Lower leg skin (tissue), 4 donors: ENCODE measurements around the gene ELP4. TPM values are rescaled to one million over a fixed set of nuclear protein-coding genes. Genes with fewer than 3 reads are reported as not detected.
A peak's percentile ranks its signal among the peaks of the same experiment; 100 is the strongest.

Experiments used
- DNase-seq, 2 donors: peaks; one replicate each; pipeline ENCODE4 v3.0.0-alpha.2; 2019; ENCODE audit warnings: low spot score in 2 of 2
- H3K4me3 ChIP-seq: fragments of 200-600 bp; sonication (generic); 2 replicates; pipeline ENCODE4 v1.5.1; 2017; ENCODE audit warnings: mild to moderate bottlenecking, low read depth; ENCODE audit not compliant: poor library complexity, severe bottlenecking
- CTCF ChIP-seq, 3 donors: fragments of 450-650 bp; IDR thresholded peaks; one replicate each; pipeline ENCODE4 v1.5.1; 2016; ENCODE audit warnings: antibody characterized with exemption in 3 of 3, mild to moderate bottlenecking in 3 of 3, moderate library complexity in 2 of 3
- POLR2A ChIP-seq, 2 donors: fragments of 450-650 bp; IDR thresholded peaks; one replicate each; pipeline ENCODE4 v1.6.1; 2016 to 2017; ENCODE audit warnings: antibody characterized with exemption in 2 of 2, mild to moderate bottlenecking in 1 of 2, moderate library complexity in 1 of 2
- WGBS, 2 donors: methylation state at CpG; one replicate each; pipeline ENCODE4 v1.1.5; 2018; 5-methylcytosine and 5-hydroxymethylcytosine counted together
- intact Hi-C: fragments of 100-400 bp; cut with DNase I; formaldehyde crosslinking; loops from one replicate; pipeline ENCODE4 v1.15.0; 2023; ENCODE audit warnings: low total_unique reads
- total RNA-seq, 4 donors: library from RNA; depleted of rRNA; stranded (reverse); fragments of >200 nt; gene quantifications; one replicate each; pipeline ENCODE4 v1.1.0, GENCODE V29; 2016

The ELP4 gene
- total RNA-seq, 4 donors from 2014 or later, result 20.6 to 23.3 (median 22.2) TPM

- TF ChIP-seq CTCF (IDR thresholded peaks at IDR 0.05) (no peak), POLR2A (IDR thresholded peaks at IDR 0.05) (no peak)
- intact Hi-C loops, result loop anchor here (5.0 kb wide), 1 partner anchor 510 kb away; no protein-coding TSS in a partner anchor
- WGBS, 2 donors, result 7 to 8% methylated on average over 42 to 61 of the region's 63 CpGs
- H3K4me3 ChIP-seq, result peak overlapping the region; percentile 15
- peak in 1 of 2 donors; percentile 82 for DNase-seq
Measured at GRCh38 chr11:31812383-31813381, 303.1 kb downstream of the ELP4 start.

- peak in 1 of 2 donors; percentile 85 for DNase-seq
- H3K4me3 ChIP-seq, result no peak overlapping the region
- 3 to 4% methylated on average over 33 to 35 of the region's 35 CpGs for WGBS, 2 donors
- intact Hi-C loops, result loop anchor here (5.0 kb wide), 1 partner anchor 509 kb away; no protein-coding TSS in a partner anchor
- no peak for TF ChIP-seq POLR2A (IDR thresholded peaks at IDR 0.05)
- TF ChIP-seq CTCF (IDR thresholded peaks at IDR 0.05), result no peak
Measured at GRCh38 chr11:31813391-31814175, 304.0 kb downstream of the ELP4 start.

GRCh38 chr11:31814176-31814868 lies 304.8 kb downstream of the ELP4 start:
- peak in 1 of 2 donors; percentile 85 for DNase-seq
- intact Hi-C loops, result loop anchor here (5.0 kb wide), 1 partner anchor 508 kb away; no protein-coding TSS in a partner anchor
- TF ChIP-seq CTCF (IDR thresholded peaks at IDR 0.05) (no peak), POLR2A (IDR thresholded peaks at IDR 0.05) (no peak)
- no peak overlapping the region for H3K4me3 ChIP-seq
- 2 to 4% methylated on average over 29 to 37 of the region's 38 CpGs for WGBS, 2 donors

GRCh38 chr11:31815711-31816467 lies 306.3 kb downstream of the ELP4 start:
- no peak overlapping the region for H3K4me3 ChIP-seq
- DNase-seq, result peak in 1 of 2 donors; percentile 80
- no peak for TF ChIP-seq CTCF (IDR thresholded peaks at IDR 0.05)
- WGBS, 2 donors, result 1 to 4% methylated on average over 57 of the region's 57 CpGs
- intact Hi-C loops, result loop anchor here (5.0 kb wide), 1 partner anchor 1629 kb away; no protein-coding TSS in a partner anchor
